ENCODE data around the gene KNL1. TPM values are rescaled to one million over a fixed set of nuclear protein-coding genes. Genes with fewer than 3 reads are reported as not detected.

KNL1 gene
- total RNA-seq, 1 experiment from 2014 or later = 63.7 TPM

GRCh38 chr15:40584191-40584590 lies 9.9 kb upstream of the KNL1 start:
- peak; percentile 76 for DNase-seq (ENCODE audit: low read depth)

DNA sequence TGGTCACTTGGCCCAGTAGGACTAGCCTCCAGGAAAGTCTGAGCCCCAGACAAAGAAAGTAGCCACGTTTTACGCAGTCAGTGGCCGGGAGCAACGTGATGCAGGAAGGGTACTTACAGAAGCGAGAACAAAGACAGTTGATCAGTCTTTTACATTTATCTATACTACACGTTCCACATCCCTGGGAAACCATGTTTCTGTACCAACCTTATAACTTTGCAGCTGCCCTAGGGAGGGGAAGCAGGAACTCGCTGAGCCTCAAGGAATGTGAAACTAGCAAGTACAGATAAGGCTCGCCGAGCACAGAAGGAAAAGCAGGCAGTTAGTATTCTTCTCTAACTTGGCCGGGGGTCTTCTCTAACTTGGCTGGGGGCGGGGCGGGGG lies 3.4 kb upstream of the KNL1 start:
- DNase-seq (ENCODE audit: low read depth) = no peak

GRCh38 chr15:40591389-40591788 lies 2.7 kb upstream of the KNL1 start:
- no peak for DNase-seq (ENCODE audit: low read depth)

DNA sequence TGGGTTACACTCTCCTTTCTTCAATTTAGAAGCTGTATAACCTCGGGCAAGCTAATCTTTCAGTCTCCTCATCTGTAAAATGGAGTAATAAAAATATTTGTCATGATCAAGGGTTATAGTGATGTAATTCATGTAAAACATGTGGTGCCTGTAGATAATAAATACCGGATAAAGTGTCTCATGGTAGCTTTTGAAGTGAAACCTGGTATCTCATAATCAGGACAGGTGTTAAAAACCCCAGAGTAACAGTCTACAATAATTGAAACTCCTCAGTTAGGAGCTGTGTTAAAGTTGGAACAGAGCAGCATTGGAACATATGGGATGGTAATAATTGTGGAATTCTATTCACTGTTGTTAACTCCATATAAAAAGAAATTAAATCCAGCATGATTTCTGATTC lies 884 bp upstream of the KNL1 start:
- no peak for DNase-seq (ENCODE audit: low read depth)

GRCh38 chr15:40594429-40594836 lies 384 bp downstream of the KNL1 start:
- DNase-seq (ENCODE audit: low read depth) = peak; percentile 70

- no peak for DNase-seq (ENCODE audit: low read depth)
Measured at GRCh38 chr15:40595219-40595618, 1.2 kb downstream of the KNL1 start.

- DNase-seq (ENCODE audit: low read depth) = no peak
Measured at GRCh38 chr15:40595773-40596172, 1.7 kb downstream of the KNL1 start.

DNA sequence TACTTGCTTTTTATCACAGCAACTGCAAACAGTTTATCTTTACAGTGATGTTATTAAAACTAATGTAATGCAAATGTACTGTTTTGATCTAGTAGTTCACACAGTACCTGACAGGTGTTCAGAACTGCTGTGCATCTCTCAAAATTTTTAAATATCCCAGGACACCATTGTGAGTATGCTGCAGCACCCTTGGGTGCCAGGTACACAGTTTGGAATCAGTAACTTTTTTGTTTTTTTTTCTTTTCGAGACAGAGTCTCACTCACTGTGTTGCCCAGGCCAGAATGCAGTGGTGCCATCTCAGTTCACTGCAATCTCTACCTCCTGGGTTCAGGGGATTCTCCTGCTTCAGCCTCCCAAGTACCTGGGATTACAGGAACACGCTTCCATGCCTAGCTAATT lies 3.0 kb downstream of the KNL1 start:
- DNase-seq (ENCODE audit: low read depth) = no peak

GRCh38 chr15:40598126-40598525 lies 4.1 kb downstream of the KNL1 start:
- DNase-seq (ENCODE audit: low read depth) = no peak

GRCh38 chr15:40598672-40599071 lies 4.6 kb downstream of the KNL1 start:
- no peak for DNase-seq (ENCODE audit: low read depth)

DNA sequence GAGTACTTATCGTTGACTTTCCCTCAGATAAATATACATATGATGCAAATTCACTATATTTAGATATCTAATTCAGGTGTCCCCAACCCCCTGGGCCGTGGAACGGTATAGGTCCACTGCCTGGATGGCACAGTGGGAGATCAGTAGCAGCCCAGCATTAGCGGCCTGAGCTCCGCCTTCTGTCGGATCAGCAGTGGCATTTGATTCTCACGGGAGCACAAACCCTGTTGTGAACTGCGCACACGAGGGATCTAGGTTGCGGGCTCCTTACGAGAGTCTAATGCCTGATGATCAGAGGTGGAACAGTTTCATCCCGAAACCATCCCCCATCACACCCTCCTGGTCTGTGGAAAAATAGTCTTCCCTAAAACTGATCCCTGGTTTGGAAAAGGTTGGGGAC lies 6.9 kb downstream of the KNL1 start:
- DNase-seq (ENCODE audit: low read depth) = no peak

DNA sequence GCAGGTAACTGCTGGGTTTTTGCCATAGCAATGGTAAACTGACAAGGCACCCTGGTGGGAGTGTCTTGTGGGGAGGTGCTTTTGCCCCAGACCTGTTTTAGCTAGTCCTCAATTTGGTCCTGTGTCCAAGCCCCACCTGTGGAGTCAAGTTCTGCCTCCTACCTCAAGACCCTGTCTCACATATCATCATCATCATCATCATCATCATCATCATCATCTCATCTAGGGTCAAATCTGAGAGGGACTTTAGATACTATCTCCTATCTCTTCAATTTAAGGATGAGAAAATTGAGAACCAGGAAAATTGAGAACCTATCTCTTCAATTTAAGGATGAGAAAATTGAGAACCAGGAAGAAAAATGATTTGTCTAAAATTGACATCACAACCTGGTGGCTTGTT lies 9.9 kb downstream of the KNL1 start:
- no peak for DNase-seq (ENCODE audit: low read depth)

- DNase-seq (ENCODE audit: low read depth) = no peak
Measured at GRCh38 chr15:40613080-40613479, 19.0 kb downstream of the KNL1 start.

GRCh38 chr15:40618023-40618422 lies 24.0 kb downstream of the KNL1 start:
- DNase-seq (ENCODE audit: low read depth) = no peak

GRCh38 chr15:40618906-40619305 lies 24.9 kb downstream of the KNL1 start:
- DNase-seq (ENCODE audit: low read depth) = no peak

GRCh38 chr15:40623361-40623760 lies 29.3 kb downstream of the KNL1 start:
- DNase-seq (ENCODE audit: low read depth) = no peak

- no peak for DNase-seq (ENCODE audit: low read depth)
Measured at GRCh38 chr15:40630313-40630712, 36.3 kb downstream of the KNL1 start.

GRCh38 chr15:40633178-40633577 lies 39.1 kb downstream of the KNL1 start:
- peak; percentile 32 for DNase-seq (ENCODE audit: low read depth)

- DNase-seq (ENCODE audit: low read depth) = no peak
Measured at GRCh38 chr15:40637221-40637745, 43.2 kb downstream of the KNL1 start.

DNA sequence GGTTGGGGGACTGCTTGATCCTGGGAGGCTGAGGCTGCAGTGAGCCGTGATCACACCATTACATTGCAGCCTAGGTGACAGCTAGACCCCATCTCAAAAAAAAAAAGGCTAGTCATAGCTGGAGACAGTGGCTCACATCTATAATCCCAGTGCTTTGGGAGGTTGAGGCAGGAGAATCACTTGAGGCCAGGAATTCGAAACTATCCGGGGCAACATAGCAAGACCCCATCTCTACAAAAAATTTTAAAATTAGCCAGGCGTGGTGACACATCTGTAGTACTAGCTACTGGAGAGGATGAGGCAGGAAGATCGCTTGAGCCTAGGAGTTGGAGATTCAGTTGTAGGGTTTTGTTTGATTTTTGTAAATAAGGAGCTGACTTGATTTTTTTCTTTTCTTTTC lies 45.6 kb downstream of the KNL1 start:
- no peak for DNase-seq (ENCODE audit: low read depth)

DNA sequence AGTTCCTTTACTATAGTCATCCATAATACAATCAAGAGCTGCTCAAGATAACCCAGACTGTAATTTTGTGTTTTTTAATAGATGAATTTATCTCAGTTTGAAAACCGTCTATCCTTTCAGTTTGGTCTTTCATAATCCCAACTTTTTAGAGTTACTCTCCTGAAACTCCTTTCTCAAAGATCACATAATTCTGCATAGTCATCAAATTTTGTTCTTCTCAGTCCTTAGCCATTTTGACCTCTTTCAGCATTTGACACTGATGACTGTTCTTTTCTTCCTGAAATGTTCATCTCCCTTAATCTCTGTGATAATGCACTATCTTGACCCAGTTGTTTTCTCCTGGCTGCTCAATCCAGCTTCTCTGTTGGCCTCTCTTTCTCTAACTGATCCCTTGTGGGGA lies 53.5 kb downstream of the KNL1 start:
- DNase-seq (ENCODE audit: low read depth) = no peak

- no peak for DNase-seq (ENCODE audit: low read depth)
Measured at GRCh38 chr15:40650479-40650878, 56.4 kb downstream of the KNL1 start.

- DNase-seq (ENCODE audit: low read depth) = no peak
Measured at GRCh38 chr15:40660686-40661085, 66.6 kb downstream of the KNL1 start.

DNA sequence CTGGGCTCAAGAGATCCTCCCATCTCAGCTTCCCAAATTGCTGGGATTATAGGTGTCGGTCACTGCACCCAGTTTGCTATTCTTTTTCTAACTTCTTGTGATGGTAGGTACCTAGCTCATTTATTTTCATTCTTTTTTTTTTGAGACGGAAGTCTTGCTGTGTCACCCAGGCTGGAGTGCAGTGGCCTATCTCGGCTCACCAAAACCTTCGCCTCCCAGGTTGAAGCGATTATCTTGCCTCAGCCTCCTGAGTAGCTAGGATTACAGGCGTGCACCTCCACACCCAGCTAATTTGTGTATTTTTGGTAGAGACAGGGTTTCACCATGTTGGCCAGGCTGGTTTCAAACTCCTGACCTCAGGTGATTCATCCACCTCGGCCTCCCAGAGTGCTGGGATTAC lies 70.9 kb downstream of the KNL1 start:
- no peak for DNase-seq (ENCODE audit: low read depth)

All from LHCN-M2 (cell line).